Astrocyte of the cerebellum (primary cell): ENCODE results near the gene GRK7.

Experiments
- DNase-seq: peaks from one replicate; pipeline ENCODE4 v3.0.0-alpha.2; 2011; ENCODE audit warnings: low read depth
- H3K4me3 ChIP-seq: 2 replicates; pipeline ENCODE4 v1.5.1; 2011; ENCODE audit warnings: mild to moderate bottlenecking, low read depth, low read length, moderate library complexity
- in situ Hi-C: cut with HindIII; loops from 2 replicates; pipeline ENCODE4 v1.10.0; 2017; ENCODE audit warnings: low sequenced_read_pairs
- TF ChIP-seq, protein P1 (sequence below): IDR thresholded peaks from 2 replicates; pipeline ENCODE4 v1.5.1; 2012; ENCODE audit warnings: low read length, low read depth, moderate library complexity, mild to moderate bottlenecking; ENCODE audit errors: missing control alignments

GRK7 gene

DNA sequence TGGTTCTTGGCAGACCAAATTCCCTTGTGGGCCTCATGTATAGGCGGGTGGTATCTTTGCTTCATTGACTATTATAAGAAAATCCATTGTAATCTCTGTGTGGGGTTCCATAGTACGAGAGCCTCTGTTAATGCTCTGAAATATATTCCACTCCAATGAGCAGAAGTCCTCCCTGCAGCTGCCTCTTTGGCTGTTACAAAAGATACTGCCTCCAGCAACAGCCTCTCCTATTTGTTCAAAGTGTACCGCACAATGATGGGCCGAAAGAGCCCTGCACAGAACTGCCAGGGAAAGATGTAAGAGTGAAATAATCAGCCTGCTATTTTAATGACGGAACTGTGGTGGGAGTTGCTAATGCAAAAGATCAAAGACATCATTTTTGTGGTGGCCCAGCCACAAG is 48.9 kb downstream of the GRK7 start:
- DNase-seq: peak; percentile 74
- H3K4me3 ChIP-seq: no peak overlapping the region
- in situ Hi-C loops: no loop called here
- TF ChIP-seq, protein P1, sequence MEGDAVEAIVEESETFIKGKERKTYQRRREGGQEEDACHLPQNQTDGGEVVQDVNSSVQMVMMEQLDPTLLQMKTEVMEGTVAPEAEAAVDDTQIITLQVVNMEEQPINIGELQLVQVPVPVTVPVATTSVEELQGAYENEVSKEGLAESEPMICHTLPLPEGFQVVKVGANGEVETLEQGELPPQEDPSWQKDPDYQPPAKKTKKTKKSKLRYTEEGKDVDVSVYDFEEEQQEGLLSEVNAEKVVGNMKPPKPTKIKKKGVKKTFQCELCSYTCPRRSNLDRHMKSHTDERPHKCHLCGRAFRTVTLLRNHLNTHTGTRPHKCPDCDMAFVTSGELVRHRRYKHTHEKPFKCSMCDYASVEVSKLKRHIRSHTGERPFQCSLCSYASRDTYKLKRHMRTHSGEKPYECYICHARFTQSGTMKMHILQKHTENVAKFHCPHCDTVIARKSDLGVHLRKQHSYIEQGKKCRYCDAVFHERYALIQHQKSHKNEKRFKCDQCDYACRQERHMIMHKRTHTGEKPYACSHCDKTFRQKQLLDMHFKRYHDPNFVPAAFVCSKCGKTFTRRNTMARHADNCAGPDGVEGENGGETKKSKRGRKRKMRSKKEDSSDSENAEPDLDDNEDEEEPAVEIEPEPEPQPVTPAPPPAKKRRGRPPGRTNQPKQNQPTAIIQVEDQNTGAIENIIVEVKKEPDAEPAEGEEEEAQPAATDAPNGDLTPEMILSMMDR: no peak

DNA sequence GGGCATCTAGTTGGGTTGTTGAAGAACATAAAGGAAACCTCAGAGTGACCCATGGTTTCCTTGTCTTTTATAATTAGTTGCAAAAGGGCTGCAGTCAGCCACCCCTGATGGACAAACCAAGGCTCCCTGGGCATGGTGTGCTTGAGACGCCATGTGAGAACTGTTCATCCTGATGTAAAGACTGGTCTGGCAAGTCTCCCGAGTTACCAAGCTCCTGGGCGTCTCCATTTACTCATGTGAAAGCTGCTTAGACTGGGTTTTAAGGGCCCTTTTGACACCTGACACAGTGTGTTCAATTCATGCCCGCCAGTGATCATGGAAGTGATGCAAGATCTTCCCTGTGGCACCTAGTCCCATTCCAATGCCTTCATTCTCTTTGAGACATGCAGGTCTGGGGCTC is 49.4 kb downstream of the GRK7 start:
- TF ChIP-seq, protein P1: no peak
- no peak for DNase-seq
- in situ Hi-C loops: no loop called here
- no peak overlapping the region for H3K4me3 ChIP-seq
